Eye (tissue), 1 donor: ENCODE data around the gene PDE6D.
"Not testable (repeated sequence)": the region's sequence is repeated elsewhere in the genome, so short reads cannot be mapped to it uniquely, and the experiment has no call there.

Experiments used
- DNase-seq: peaks from one replicate; pipeline ENCODE4 v3.0.0-alpha.2; 2015

The PDE6D gene

GRCh38 chr2:231718799-231719198, 62.3 kb downstream of the PDE6D start:
- no peak for DNase-seq

DNA sequence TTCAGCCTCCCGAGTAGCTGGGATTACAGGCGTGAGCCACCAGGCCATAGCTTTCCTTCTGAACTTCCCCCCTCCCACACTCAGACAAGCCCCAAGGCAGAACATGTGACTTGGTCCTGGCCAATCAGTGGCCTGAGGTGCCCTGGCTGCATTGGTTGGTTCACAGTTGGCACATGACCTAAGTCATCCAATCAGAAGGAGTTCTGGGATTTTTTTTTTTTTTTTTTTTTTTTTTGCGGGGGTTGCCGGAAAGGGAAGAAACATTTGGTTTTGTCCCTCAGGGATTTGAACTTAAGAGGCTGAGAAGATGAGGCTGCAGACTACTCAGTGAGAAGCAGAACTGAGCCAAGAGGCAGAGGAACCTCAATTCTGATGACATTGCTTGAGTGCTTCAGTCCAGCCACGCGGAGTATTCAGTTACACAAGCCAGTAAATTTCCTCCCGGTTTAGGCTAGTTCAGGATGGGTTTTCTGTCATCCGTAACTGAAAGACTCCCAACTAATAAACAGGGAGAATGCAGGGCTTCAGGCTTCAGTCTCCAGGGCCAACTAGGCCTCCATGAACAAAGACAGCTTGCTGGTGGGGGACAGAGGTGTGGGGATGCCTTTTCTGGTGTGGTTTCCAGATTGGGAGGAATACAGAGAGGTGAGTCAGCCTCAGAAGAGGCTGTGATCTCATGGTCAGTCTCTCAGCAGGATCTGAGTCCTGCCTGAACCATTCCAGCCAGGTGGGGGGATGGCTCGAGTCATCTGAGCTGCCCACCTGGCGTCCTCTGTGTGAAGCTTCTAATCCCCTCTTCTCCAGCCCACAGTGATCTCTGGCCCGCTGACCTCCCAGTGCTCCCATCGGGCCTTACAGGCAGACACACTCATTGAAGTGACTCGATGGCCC, 63.6 kb downstream of the PDE6D start:
- DNase-seq, result peak; percentile 40

DNA sequence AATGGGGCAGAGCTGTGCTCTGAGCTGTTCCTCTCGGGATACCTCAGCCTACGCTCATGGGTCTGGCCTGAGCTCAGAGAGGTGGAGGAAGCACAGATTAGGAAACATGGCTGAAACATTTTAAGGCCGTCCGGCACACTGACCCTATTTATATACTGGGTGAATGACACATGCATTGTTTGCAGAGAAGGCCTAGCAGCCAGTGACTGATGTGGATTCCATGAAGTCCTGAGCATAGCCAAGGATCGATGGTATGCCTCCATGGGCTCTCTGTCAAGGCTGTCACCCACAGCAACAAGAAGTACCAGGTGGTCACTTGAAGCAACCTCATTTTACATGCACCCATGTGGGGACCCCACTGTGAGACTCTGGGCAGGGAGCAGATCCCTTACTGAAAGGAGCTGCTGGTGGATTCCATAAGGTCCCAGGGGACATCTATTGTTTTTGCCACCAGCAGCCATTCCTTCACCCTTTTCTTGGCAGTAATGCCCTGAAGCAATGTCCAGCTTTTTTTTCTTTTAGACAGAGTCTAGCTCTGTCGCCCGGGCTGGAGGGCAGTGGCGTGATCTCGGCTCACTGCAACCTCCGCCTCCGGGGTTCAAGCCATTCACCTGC, 64.3 kb downstream of the PDE6D start:
- no peak for DNase-seq

GRCh38 chr2:231715988-231716616, 65.0 kb downstream of the PDE6D start:
- DNase-seq, result no peak

GRCh38 chr2:231715499-231715837, 65.6 kb downstream of the PDE6D start:
- DNase-seq, result no peak

DNA sequence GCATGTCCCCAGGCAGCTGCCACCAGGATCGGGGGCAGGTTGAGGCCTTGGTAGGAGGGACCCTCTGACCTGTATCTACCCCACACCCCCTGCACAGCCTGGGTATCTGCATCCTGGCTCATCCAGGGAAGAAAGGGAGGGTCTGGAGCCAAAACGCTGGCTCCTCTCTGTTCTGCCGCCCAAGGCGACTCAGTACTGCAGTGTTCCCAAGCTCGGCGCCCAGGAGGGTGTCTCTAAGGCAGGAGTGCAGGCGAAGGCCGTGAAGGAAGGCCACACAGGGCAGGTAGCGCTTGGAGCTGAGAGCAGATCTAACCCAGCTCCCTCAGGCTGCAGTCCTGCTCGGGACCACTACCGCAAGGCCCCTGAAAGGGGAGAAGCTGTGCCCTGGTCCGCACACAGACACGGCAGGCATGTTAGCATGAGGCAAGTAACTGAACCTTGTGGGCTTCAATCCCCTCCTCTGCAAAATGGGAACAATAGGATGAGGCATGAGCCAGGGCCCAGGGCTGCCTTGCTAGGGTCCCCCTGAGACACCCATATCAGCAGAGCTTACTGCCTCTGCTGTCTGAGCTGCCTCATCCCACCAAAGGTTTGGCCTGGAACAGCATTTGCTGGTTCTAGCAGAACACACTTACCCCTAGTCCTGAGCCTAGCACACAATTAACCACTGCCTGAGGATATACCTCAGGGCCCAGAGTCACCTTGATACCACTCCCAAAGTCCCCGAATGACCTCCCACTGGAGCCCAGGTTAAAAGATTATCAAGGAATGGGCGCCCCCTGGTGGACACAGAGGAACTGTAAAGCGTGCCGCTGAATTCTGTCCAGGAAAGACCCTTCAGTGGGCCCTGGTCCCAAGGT, 66.2 kb downstream of the PDE6D start:
- peak; percentile 94 for DNase-seq

DNA sequence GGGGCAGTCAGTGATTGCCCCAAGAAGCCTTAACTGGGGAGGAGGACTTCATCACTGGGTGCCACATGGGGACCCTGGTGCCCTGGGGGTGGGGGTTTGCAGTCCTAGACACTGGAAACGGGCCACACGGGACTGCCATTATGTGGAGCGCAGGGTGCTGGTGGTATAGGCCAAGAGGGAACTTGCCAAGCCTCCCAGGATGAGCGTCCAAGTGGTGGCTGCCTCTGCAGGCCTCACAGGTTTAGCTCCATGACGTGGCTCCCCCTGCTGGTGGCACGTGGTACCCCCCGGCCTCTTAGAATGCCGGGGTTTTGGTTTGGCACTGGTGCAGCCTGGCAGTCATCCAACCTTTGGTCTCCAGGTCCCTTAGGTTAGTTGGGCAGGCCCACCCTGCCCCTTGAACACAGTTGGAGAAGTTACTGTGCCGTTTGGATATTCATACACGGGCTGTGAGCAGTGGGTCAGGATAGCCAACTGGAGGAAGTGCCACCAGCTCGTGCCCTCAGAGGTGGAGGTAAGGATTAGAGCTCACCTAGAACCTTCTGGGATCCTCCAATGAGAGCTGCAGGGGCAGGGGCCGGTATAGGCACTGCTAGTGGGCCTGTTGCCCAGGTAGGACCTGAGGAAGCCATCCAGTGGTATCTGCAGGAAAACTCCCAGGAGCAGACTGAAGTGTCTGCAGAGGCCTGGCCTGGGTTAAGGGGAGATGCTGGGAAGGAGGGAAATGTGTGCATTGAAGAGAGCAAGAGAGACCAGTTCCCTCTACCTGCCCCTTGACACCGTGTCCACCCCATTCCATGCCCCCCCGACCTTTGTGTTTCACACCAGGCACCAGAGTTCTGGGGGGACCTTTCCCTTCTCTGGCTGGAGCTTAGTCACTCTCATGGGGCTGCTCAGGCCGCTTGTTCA, 67.1 kb downstream of the PDE6D start:
- peak; percentile 93 for DNase-seq

GRCh38 chr2:231713406-231713729, 67.7 kb downstream of the PDE6D start:
- not testable (repeated sequence) for DNase-seq

GRCh38 chr2:231712451-231713021, 68.5 kb downstream of the PDE6D start:
- DNase-seq, result not testable (repeated sequence)

DNA sequence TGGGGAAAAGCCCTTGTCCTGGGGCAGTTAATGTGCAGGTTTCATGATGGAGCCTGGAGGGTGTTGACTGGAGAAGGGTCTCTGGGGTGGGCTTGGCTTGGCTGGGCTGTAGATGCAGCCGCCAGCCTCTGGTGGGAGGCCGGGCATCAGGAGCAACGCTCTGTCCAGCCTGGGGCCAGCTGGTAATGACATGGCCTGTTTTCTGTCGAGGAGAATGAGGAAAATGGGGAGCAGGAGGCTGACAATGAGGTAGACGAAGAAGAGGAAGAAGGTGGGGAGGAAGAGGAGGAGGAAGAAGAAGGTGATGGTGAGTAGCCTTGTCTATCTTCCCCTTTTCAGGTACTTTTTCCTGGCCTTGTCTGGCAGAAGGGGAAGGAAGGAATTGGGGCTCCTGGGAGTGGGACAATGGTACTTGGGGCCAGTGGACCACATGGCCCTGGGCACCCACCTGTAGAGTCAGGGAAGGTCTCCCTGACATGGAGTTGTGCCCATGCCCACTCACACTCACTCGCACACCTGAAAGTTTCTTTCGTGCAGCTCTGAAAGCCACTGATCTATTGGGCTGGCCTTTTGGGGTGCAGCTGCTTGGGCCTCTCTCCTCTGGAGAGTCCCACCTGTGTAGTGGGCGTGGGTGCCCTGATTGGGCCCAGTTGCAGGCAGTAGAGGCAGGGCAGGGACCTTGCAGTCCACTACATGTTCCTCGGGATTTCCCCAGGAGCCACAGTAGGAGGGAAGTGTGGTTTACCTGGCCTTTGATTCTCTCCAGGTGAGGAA, 69.2 kb downstream of the PDE6D start:
- peak; percentile 32 for DNase-seq

DNA sequence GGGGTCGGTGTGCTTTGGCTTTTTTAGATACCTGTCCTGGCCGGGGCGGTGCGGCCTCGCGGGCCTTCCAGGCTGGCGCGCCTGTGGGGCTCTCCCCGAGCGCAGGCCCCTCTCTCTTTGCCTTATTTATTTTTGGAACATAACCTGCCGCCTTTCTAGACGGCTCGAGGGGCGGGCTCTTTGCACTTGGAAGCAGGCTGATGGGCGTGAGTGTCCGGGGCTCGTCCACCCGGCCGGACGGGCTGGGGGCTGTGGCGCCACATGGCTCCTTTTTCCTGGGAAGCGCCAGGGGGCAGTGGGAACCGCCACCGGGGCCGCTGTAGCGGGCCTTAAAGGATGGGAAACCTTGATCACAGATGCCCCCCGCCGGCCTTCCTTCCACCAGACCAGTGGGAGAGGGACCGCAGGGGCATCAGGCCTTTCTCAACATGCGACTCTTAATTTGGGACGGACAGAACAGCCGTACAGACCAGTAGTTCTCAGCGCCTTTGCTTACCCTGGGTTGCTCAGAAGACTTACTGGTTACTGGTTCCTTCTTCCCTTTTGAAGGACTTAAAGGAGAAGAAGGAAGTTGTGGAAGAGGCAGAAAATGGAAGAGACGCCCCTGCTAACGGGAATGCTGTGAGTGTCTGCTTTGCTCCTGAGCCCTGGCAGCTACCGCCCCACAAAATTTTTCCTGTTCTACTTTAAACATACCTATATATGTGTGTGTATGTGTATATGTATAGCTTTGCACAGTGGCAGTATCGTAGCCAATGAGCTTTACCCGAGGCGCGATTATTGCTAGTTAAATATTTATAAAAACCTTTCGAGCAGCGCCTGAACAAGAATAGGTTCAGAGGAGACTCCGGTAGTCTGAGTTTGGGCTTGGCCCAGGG, 70.0 kb downstream of the PDE6D start:
- peak; percentile 60 for DNase-seq

GRCh38 chr2:231709981-231710798, 70.9 kb downstream of the PDE6D start:
- DNase-seq, result peak; percentile 94

GRCh38 chr2:231709636-231709980, 71.5 kb downstream of the PDE6D start:
- DNase-seq, result no peak

- peak; percentile 75 for DNase-seq
Measured at GRCh38 chr2:231708773-231709635, 72.1 kb downstream of the PDE6D start.

DNA sequence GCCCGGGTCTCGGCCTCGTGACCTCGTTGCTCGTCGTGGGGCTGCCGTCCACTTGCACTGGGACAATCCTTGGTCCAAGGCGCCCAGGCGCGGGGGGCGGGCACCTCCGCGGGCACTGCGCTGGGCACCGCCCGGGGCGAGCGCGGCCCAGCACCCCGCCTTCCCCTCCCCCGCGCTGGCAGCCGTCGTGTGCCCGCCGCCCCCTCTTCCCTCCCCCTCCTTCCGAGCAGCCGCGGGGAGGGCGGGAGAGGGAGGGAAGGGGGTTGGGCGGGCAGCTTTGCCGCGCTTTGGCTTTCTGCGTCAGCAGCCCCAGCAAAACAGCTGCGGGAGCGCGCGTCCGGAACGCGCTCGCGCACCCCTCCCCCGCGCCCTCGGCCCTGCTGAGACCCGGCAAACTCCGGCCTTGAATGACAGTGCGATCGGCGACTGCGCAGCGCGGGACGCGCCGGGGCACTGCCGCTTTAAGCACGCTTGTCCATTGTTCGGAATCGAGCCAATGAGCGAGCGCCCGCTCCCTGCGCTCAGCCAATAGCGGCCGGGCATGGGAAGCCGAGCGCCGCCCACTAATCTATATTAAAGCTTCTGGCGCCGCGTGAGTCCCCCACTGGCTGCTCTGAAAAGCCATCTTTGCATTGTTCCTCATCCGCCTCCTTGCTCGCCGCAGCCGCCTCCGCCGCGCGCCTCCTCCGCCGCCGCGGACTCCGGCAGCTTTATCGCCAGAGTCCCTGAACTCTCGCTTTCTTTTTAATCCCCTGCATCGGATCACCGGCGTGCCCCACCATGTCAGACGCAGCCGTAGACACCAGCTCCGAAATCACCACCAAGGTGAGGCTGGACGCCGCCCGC, 72.9 kb downstream of the PDE6D start, which contains the start of gene PTMA:
TSS of gene PTMA (plus strand) at position 599 of the 846 bp plus-strand sequence. CDS start at position 781, 182 bp downstream.
- peak; percentile 99 for DNase-seq

DNA sequence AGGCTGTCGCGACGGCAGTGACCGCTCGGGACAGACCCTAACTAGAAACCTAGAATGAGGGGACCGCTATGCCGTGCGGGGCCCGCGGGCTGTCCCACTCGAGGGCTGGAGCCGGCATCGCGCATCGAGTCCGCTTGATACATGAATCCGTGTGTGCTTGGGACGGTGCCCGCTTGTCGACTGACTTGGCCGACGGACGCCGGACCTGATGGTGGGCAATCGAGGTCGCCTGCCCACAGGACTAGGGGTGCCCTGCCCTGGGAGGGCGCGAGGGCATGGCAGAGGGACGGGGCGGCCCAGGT, 73.5 kb downstream of the PDE6D start:
- no peak for DNase-seq
